Measurements from ENCODE around the gene BAHCC1.

DNA sequence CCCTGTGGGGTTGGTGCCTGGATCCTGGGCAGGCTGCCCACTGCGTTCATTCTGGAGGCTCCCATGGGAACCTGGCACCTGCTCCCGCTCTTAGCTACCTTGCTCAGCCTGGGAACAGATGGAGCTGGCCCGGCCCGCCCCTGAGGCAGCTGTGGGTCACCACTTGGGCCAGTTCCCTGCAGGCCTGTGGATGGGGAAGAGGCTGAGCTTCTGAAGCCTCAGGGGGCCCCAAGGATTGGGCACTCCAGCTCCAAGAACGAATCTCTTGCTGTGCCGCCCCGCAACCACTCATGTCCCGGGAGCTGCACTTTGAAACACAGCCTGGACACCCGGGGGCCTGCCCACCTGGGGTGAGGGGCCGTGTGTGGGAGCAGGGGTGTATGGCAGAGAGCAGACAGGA is 37.7 kb downstream of the BAHCC1 start:
- TF ChIP-seq, protein P1, sequence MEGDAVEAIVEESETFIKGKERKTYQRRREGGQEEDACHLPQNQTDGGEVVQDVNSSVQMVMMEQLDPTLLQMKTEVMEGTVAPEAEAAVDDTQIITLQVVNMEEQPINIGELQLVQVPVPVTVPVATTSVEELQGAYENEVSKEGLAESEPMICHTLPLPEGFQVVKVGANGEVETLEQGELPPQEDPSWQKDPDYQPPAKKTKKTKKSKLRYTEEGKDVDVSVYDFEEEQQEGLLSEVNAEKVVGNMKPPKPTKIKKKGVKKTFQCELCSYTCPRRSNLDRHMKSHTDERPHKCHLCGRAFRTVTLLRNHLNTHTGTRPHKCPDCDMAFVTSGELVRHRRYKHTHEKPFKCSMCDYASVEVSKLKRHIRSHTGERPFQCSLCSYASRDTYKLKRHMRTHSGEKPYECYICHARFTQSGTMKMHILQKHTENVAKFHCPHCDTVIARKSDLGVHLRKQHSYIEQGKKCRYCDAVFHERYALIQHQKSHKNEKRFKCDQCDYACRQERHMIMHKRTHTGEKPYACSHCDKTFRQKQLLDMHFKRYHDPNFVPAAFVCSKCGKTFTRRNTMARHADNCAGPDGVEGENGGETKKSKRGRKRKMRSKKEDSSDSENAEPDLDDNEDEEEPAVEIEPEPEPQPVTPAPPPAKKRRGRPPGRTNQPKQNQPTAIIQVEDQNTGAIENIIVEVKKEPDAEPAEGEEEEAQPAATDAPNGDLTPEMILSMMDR (IDR thresholded peaks at IDR 0.05; ENCODE audit: low read depth, low read length) = no peak
- no peak for TF ChIP-seq EZH2phosphoT487 (IDR thresholded peaks at IDR 0.05; ENCODE audit: low read depth)

All from OCI-LY3 (cell line).